HTERT RPE-1 (cell line): ENCODE measurements around the gene RANBP2.

ENCODE experiments used
- in situ Hi-C: fragments of 300-500 bp; cut with MboI; formaldehyde crosslinking; loops from 4 replicates; pipeline ENCODE4 v1.14.3; 2020; ENCODE audit warnings: low sequenced_read_pairs

The RANBP2 gene

GRCh38 chr2:108776475-108776874 is 57.2 kb downstream of the RANBP2 start:
- in situ Hi-C loops, result no loop called here

- in situ Hi-C loops, result no loop called here
Measured at GRCh38 chr2:108778857-108779256, 59.6 kb downstream of the RANBP2 start.

- in situ Hi-C loops, result no loop called here
Measured at GRCh38 chr2:108786008-108786353, 66.7 kb downstream of the RANBP2 start.

GRCh38 chr2:108786354-108787215 is 67.3 kb downstream of the RANBP2 start, which contains the start of gene CCDC138:
Gene CCDC138, plus strand, starts transcription at chr2:108786771. Its CDS starts 52 bp downstream, at chr2:108786823.
- in situ Hi-C loops, result no loop called here

DNA sequence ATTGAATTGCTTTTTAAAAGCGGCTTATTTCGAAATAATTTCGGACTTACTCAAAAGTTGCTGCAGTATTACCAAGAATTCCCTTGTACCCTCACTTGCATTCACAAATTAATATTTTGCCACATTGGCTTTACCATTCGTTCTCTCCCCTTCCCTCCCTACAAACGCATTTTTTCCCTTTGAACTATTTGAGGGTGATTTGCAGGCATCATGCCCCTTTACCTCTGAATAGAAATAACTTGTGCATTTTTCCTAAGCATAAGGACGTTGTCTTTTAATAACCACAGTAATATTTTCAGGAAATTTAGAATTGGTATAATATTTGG is 67.9 kb downstream of the RANBP2 start:
- in situ Hi-C loops, result no loop called here

DNA sequence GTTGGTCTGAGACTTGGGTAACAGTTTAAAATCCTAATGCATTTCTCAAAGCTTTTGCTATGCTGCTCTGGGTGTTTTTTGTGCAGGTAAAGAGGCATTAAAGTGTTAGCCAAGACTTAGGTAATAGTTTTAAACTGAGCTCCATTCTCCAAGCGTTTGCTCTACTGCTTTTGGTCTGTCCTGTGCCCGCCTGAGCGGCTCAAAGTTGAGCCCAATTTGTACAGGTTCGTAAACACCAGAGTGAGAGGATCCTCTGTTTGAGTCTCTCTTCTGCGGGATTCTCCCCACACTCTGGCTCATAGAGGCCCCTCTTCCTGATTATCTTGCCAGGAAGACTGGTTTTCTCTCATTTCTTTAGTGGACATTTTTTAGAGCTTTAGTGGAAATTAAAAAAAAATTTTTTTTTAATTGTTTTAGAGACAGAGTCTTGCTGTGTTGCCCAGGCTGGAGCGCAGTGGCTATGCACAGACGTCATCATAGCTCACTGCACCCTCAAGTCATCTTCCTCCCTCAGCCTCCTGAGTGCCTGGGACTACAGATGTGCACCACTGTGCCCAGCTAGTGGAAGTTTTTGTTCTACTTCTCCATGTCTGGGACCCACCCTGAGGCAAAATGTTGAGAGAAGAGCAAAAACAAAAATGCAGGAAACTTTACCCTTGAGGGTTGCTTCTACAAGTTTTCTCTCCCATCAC is 83.9 kb downstream of the RANBP2 start:
- in situ Hi-C loops, result no loop called here

DNA sequence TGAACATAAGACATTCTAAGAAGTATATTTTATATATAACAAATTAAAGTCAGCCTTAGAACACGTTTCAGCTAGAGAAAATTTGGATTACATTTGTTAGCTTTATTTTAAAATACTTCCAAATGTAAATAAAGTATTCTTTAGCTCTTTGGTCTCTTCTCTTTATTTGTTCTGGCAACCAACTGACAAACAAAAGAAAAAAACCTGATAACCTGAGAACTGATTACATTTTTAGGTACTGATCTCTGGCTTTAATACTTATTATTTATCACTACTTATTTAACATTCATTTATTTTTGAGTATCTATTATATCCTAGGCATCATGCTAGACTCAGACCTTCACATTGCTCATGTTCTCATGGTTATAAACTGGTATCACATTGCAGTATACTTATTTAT is 85.8 kb downstream of the RANBP2 start:
- in situ Hi-C loops, result no loop called here

DNA sequence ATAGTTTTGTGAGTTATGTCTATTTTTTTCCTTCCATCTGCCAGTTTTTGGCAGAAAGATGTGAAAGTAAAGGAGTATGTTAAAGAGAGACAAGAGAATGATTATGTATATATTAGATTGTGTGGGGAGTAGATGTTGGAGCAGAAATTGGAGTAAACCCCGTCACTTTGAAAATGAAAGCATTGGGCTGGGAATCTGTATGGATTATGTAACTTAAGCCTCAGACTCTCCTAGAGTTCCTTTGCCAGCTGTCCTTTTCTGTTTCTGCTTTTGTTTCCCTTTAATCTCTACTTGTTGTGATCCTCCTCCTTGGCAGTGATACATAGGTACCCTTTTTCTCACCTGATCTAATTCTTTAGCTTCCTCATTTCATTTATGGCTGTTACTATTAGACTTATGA is 86.5 kb downstream of the RANBP2 start:
- in situ Hi-C loops, result no loop called here

GRCh38 chr2:108806371-108807113 is 87.3 kb downstream of the RANBP2 start:
- in situ Hi-C loops, result no loop called here

DNA sequence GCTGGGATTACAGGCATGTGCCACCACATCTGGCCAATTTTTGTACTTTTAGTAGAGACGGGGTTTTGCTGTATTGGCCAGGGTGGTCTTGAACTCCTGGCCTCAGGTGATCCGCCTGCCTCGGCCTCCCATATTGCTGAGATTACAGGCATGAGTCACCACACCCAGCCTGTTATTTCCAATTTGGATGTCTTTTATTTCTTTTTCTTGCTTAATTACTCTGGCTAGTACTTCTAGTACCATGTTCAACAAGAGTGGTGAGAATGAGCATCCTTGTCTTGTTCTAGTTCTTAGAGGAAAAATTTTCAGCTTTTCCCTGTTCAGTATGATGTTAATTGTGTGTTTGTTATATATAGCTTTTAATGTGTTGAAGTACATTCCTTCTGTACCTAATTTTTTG is 90.7 kb downstream of the RANBP2 start:
- in situ Hi-C loops, result no loop called here

GRCh38 chr2:108810993-108811957 is 92.0 kb downstream of the RANBP2 start:
- in situ Hi-C loops, result no loop called here

DNA sequence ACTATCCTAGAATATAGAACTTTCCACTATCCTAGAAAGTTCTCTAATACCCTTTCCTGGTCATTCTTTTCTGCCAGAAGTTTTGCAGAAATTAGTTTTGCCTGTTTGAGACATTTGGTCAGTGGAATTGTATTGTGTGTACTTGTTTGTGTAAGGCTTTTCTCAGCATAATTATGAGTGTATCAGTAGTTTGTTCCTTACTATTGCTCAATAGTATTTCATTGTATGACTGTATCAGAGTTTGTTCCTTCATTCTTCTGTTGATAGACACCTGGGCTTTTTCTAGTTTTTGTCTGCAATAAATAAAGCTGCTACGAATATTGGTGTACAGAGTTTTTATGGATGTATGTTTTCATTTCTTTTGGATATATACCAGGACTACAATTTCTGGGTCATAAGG is 94.5 kb downstream of the RANBP2 start:
- in situ Hi-C loops, result no loop called here

DNA sequence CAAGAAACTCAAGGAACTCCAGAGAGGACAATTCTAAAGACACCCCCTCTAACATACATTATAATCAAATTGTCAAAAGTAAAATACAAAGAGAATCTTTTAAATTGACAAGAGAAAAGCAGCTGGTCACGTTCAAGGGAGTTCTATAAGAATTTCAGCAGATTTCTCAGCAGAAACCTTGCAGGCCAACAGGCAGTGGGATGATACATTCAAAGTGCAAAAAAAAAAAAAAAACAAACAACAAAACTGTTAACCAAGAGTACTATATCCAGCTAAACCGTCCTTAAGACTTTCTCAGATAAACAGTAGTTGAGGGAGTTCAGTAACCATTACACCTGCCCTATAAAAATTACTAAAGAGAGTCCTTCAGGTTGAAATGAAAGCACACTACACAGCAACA is 101.2 kb downstream of the RANBP2 start:
- in situ Hi-C loops, result no loop called here

DNA sequence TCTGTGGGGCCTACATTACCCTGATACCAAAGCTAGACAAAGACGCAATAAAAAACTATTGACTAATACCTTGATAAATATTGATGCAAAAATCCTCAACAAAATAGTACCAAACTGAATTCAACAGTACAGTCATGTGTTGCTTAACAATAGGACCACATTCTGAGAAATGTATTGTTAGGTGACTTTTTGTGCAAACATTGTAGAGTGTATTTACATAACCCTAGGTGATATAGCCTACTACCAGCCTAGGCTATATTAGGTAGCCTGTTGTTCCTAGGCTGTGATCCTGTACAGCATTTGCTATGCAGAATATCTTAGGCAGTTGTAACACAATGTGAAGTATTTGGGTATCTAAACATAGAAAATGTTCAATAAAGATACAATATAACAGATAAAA is 104.0 kb downstream of the RANBP2 start:
- in situ Hi-C loops, result no loop called here

DNA sequence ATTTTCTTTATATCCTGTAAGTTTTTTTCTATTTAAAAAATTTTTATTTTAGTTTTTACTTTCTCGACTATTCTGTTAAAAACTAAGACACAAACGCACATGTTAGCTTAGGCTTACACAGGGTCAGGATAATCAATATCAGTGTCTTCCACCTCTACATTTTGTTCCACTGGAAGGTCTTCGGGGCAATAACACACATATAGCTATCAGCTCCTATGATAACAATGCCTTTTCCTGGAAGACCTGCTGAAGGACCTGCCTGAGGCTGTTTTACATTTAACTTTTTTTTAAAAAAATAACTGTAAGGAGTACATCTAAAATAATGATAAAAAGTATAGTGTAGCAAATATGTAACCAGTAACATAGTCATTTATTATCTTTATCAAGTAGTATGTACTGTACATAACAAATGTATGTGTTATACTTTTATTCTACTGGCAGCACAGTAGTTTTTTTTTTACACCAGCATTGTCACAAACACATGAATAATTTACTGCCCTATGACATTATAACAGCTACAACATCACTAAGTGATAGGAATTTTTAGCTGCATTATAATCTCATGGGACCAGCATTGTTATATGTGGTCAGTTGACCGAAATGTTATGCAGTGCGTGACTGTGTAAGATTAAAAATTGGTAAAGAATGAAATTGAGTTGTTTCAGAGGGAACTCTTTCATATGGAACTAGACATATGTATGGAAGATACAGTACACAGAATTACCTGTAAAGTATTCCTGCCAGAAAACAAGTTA is 105.2 kb downstream of the RANBP2 start:
- in situ Hi-C loops, result no loop called here

DNA sequence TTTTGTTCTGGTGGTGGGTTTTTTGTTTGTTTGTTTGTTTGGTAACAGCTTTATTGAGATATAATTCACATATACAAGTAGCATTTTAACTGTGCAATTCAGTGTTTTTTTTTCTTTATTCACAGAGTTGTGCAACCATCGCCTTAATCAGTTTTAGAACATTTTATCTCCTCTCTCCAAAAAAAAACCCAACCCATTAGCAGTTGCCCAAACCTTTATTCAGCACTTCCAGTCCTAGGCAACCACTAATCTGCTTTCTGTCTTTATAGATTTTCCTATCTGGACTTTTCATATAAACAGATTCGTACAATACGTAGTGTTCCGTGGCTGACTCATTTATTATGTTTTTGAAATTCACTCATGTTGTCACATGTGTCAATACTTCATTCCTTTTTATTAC is 106.0 kb downstream of the RANBP2 start:
- in situ Hi-C loops, result no loop called here

DNA sequence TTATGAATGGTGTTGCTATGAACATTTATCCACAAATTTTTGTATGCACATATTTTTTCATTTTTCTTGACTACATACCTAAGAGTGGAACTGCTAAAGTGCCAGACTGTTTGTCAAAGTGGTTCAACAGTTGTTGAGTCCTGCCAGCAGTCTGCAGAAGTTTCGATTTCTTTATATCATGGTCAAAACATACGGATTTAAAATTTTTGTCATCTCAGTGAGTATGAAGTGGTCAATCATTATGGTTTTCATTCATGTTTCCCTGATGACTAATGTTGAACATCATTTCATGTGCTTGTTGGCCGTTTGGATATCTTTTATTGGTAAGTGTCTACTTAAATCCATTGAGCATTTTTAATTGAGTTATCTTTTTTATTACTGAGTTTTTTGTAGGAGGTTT is 106.5 kb downstream of the RANBP2 start:
- in situ Hi-C loops, result no loop called here

GRCh38 chr2:108829578-108830310 is 110.5 kb downstream of the RANBP2 start:
- in situ Hi-C loops, result no loop called here

DNA sequence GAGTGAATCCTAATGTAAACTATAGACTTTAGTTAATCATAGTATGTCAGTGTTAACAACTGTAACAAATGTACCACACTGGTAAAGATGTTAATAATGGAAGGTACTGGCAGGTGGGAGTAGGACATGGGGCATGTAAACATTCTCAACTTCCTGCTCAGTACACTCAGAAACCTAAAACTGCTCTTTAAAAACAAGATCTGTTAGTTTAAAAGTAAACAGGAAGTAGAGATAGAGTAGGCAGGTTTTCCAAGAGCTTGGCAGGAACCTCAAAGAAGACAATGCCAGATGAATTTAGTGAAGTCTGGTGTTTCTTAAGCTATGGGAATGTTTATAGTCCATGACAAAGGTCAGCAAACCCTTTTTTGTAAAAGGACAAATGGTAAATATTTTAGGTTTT is 113.9 kb downstream of the RANBP2 start:
- in situ Hi-C loops, result no loop called here
